ENCODE measurements around the gene REC114. TPM values are rescaled to one million over a fixed set of nuclear protein-coding genes. Genes with fewer than 3 reads are reported as not detected.
A peak's percentile ranks its signal among the peaks of the same experiment; 100 is the strongest.

Gene REC114
- total and polyA plus RNA-seq, 2 experiments from 2014 or later = not detected

- TF ChIP-seq, protein P1, sequence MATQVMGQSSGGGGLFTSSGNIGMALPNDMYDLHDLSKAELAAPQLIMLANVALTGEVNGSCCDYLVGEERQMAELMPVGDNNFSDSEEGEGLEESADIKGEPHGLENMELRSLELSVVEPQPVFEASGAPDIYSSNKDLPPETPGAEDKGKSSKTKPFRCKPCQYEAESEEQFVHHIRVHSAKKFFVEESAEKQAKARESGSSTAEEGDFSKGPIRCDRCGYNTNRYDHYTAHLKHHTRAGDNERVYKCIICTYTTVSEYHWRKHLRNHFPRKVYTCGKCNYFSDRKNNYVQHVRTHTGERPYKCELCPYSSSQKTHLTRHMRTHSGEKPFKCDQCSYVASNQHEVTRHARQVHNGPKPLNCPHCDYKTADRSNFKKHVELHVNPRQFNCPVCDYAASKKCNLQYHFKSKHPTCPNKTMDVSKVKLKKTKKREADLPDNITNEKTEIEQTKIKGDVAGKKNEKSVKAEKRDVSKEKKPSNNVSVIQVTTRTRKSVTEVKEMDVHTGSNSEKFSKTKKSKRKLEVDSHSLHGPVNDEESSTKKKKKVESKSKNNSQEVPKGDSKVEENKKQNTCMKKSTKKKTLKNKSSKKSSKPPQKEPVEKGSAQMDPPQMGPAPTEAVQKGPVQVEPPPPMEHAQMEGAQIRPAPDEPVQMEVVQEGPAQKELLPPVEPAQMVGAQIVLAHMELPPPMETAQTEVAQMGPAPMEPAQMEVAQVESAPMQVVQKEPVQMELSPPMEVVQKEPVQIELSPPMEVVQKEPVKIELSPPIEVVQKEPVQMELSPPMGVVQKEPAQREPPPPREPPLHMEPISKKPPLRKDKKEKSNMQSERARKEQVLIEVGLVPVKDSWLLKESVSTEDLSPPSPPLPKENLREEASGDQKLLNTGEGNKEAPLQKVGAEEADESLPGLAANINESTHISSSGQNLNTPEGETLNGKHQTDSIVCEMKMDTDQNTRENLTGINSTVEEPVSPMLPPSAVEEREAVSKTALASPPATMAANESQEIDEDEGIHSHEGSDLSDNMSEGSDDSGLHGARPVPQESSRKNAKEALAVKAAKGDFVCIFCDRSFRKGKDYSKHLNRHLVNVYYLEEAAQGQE (IDR thresholded peaks at IDR 0.05; ENCODE audit: unreplicated experiment) = no peak
- no peak for TF ChIP-seq POLR2AphosphoS5 (IDR thresholded peaks at IDR 0.05; ENCODE audit: low read depth)
- TF ChIP-seq, protein P2, sequence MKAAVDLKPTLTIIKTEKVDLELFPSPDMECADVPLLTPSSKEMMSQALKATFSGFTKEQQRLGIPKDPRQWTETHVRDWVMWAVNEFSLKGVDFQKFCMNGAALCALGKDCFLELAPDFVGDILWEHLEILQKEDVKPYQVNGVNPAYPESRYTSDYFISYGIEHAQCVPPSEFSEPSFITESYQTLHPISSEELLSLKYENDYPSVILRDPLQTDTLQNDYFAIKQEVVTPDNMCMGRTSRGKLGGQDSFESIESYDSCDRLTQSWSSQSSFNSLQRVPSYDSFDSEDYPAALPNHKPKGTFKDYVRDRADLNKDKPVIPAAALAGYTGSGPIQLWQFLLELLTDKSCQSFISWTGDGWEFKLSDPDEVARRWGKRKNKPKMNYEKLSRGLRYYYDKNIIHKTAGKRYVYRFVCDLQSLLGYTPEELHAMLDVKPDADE (IDR thresholded peaks at IDR 0.05) = no peak
Measured at GRCh38 chr15:73604477-73604876, 161.5 kb downstream of the REC114 start (continued).

DNA sequence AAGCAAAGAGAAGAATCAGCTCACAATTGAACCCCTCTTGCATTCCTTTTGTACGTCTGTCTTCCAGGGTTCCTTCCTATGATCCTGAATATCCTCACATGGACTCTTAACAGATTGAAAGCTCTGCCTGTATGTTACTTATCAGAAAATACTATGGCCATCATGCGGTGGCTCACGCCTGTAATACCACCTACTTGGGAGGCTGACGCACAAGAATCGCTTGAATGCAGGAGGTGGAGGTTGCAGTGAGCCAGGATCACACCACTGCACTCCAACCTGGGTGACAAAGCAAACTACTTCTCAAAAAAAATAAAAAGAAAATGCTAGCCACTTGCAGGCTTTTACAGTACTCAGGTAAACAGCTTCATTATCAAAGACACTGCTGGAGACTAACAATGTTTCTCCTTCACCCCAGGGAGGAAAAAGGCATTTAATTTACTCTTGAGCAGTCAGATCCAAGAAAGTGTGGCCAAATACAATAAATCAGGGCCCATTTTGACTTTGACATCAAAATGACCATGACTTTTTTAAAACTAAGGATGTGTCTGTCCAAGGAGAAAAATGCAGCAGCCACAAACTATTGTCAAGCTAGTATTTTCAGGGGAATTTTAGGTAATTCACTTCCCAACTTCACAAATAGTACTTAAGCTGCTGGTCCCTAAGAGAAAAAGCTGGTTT, 162.9 kb downstream of the REC114 start:
- Mint-ChIP-seq H3K4me3 (no peak overlapping the region), H3K27ac (peak overlapping the region; percentile 80; the same call in 1 of the 2 replicates), H3K9me3 (no peaks in the 10 kb centered on the region), H3K36me3 (ENCODE audit: low read depth) (no peaks in the 10 kb centered on the region), H3K27me3 (ENCODE audit: insufficient read depth, low read depth, poor library complexity) (peaks cover 3% of the 10 kb centered on the region), H3K4me1 (peaks cover 34% of the 10 kb centered on the region)
- peak overlapping the region; percentile 4; the same call in 1 of the 2 replicates for H3K4me2 ChIP-seq
- peaks cover 99% of the 10 kb centered on the region for H3K79me2 ChIP-seq (replicated peaks; ENCODE audit: insufficient read depth)
- DNase-seq (ENCODE audit: low spot score) = peak; percentile 51
- H3K36me3 ChIP-seq (ENCODE audit: insufficient read depth) = no peaks in the 10 kb centered on the region
- 0 out of 2 replicates have a peak, but pooled peaks cover 2% of the 10 kb centered on the region for H3F3A ChIP-seq (replicated peaks; ENCODE audit: low read depth)
- no peaks in the 10 kb centered on the region for H3K27me3 ChIP-seq (ENCODE audit: insufficient read depth)
- H4K20me1 ChIP-seq (replicated peaks; ENCODE audit: insufficient read depth) = peaks cover 74% of the 10 kb centered on the region
- H3K27ac ChIP-seq (ENCODE audit: low read depth) = peak overlapping the region; percentile 24; the same call in 1 of the 2 replicates
- ATAC-seq = peak; percentile 60
- no peaks in the 10 kb centered on the region for H3K9me2 ChIP-seq (ENCODE audit: insufficient read depth)
- H2AFZ ChIP-seq = no peak overlapping the region
- peaks cover 63% of the 10 kb centered on the region for H3K4me1 ChIP-seq (ENCODE audit: insufficient read depth)
- H3K4me3 ChIP-seq = no peak overlapping the region
- TF ChIP-seq ZNF331 (CRISPR knock-in tag; IDR thresholded peaks at IDR 0.05; ENCODE audit: low read depth) (no peak), CREB1 (CRISPR knock-in tag; IDR thresholded peaks at IDR 0.05; ENCODE audit: low read depth) (no peak), NANOG (IDR thresholded peaks at IDR 0.05; ENCODE audit: borderline replicate concordance) (no peak), EZH2phosphoT487 (IDR thresholded peaks at IDR 0.05; ENCODE audit: unreplicated experiment) (no peak), EZH2 (IDR thresholded peaks at IDR 0.05; ENCODE audit: low read depth, unreplicated experiment) (no peak), ZNF114 (CRISPR knock-in tag; IDR thresholded peaks at IDR 0.05) (no peak), POLR2AphosphoS5 (IDR thresholded peaks at IDR 0.05; ENCODE audit: low read depth) (no peak), STAT1 (IDR thresholded peaks at IDR 0.05; ENCODE audit: unreplicated experiment) (no peak)
- TF ChIP-seq, protein P2 (IDR thresholded peaks at IDR 0.05) = no peak
- TF ChIP-seq, protein P1 (IDR thresholded peaks at IDR 0.05; ENCODE audit: unreplicated experiment) = no peak
- TF ChIP-seq, protein P3, sequence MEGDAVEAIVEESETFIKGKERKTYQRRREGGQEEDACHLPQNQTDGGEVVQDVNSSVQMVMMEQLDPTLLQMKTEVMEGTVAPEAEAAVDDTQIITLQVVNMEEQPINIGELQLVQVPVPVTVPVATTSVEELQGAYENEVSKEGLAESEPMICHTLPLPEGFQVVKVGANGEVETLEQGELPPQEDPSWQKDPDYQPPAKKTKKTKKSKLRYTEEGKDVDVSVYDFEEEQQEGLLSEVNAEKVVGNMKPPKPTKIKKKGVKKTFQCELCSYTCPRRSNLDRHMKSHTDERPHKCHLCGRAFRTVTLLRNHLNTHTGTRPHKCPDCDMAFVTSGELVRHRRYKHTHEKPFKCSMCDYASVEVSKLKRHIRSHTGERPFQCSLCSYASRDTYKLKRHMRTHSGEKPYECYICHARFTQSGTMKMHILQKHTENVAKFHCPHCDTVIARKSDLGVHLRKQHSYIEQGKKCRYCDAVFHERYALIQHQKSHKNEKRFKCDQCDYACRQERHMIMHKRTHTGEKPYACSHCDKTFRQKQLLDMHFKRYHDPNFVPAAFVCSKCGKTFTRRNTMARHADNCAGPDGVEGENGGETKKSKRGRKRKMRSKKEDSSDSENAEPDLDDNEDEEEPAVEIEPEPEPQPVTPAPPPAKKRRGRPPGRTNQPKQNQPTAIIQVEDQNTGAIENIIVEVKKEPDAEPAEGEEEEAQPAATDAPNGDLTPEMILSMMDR (conservative IDR thresholded peaks at IDR 0.05; ENCODE audit: low read depth in 2 of 2) = no peak
